SU-DHL-6 (cell line): Measurements from ENCODE around the gene FAM170A.

Experiments used
- CTCF ChIP-seq: fragments of 200-600 bp; sonication (generic); IDR thresholded peaks from one replicate; pipeline ENCODE4 v1.5.1; 2017; ENCODE audit warnings: antibody characterized with exemption, mild to moderate bottlenecking, low read length, moderate library complexity; ENCODE audit not compliant: insufficient read depth, poor library complexity, severe bottlenecking
- EZH2phosphoT487 ChIP-seq: fragments of 200-600 bp; sonication (generic), shearing (Covaris generic); conservative IDR thresholded peaks from 2 replicates; pipeline ENCODE4 v1.6.1; 2018; ENCODE audit warnings: mild to moderate bottlenecking, antibody characterized with exemption, low read length, moderate library complexity, mixed read lengths

- TF ChIP-seq CTCF (no peak), EZH2phosphoT487 (no peak)
Measured at GRCh38 chr5:119655061-119655460, 25.7 kb downstream of the FAM170A start.
